ENCODE data around the gene MSH4.

The MSH4 gene

GRCh38 chr1:75884437-75884836, 87.8 kb downstream of the MSH4 start:
- TF ChIP-seq CTCF (IDR thresholded peaks at IDR 0.05), result no peak

DNA sequence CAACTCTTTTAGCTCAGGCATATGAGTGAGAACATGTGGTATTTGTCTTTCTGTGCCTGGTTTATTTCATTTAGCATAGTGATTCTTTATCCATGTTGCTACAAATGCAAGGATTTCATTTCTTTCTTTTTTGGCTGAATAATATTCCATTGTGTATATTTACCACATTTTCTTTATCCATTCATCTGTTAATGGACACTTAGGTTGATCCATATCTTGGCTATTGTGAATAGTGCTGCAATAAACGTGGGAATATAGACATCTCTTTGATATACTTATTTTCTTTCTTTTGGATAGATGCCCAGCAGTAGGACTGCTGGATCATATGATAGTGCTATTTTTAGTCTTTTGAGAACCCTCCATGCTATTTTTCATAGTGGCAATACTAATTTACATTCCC, 104.7 kb downstream of the MSH4 start:
- no peak for TF ChIP-seq CTCF (IDR thresholded peaks at IDR 0.05)

- peak; percentile 65 for TF ChIP-seq CTCF (IDR thresholded peaks at IDR 0.05)
Measured at GRCh38 chr1:75908717-75909152, 112.1 kb downstream of the MSH4 start.

- no peak for TF ChIP-seq CTCF (IDR thresholded peaks at IDR 0.05)
Measured at GRCh38 chr1:75916834-75917233, 120.2 kb downstream of the MSH4 start.

DNA sequence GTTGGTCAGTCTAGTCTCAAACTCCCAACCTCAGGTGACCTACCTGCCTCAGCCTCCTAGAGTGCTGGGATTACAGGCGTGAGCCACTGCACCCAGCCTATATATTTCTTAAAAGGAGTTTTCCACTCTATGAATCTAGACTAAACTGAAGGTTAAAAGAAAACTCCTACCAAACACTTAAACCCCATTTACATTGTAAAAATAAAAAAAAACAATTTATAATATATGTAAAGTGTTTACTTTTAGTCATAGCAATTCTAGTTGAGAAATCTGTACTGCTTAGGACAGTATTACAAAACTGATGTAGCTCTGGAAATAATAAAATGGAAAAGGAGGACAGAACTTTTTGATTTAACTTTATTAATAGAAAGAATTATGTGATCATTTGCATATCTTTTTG, 126.0 kb downstream of the MSH4 start:
- TF ChIP-seq CTCF (IDR thresholded peaks at IDR 0.05), result no peak

- TF ChIP-seq CTCF (IDR thresholded peaks at IDR 0.05), result no peak
Measured at GRCh38 chr1:75932304-75932703, 135.6 kb downstream of the MSH4 start, which contains the start of gene ASB17. Gene ASB17 (minus strand): TSS chr1:75932404. CDS start chr1:75932291, 113 bp downstream.

DNA sequence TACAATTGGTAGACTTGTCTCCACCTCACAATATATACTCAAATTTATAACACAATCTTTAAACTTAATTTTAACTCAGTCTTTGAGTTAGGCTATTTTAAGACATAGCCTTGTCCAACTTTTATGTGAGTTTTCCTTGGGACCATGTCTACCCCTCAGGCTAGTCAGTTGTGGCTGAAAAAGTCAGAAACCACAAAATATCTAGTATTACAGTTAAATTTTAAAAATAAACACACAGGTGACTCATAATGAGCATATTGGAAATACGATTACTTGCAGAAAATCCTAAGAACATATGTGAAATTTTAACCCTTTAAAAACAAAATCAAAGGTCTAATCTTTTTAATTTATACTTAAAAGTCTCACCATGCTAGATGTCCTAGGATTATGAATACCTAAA, 140.4 kb downstream of the MSH4 start:
- TF ChIP-seq CTCF (IDR thresholded peaks at IDR 0.05), result no peak

GRCh38 chr1:75950176-75950575, 153.5 kb downstream of the MSH4 start:
- no peak for TF ChIP-seq CTCF (IDR thresholded peaks at IDR 0.05)
